ENCODE measurements around the gene SLF2. TPM values are rescaled to one million over a fixed set of nuclear protein-coding genes. Genes with fewer than 3 reads are reported as not detected.

SLF2 gene
- total and polyA plus RNA-seq, 2 of the 13 experiments (the other 11 are each of a cell fraction or from before 2014, with no cell fraction given), result 12.2 to 48.1 TPM

- TF ChIP-seq, protein P1, sequence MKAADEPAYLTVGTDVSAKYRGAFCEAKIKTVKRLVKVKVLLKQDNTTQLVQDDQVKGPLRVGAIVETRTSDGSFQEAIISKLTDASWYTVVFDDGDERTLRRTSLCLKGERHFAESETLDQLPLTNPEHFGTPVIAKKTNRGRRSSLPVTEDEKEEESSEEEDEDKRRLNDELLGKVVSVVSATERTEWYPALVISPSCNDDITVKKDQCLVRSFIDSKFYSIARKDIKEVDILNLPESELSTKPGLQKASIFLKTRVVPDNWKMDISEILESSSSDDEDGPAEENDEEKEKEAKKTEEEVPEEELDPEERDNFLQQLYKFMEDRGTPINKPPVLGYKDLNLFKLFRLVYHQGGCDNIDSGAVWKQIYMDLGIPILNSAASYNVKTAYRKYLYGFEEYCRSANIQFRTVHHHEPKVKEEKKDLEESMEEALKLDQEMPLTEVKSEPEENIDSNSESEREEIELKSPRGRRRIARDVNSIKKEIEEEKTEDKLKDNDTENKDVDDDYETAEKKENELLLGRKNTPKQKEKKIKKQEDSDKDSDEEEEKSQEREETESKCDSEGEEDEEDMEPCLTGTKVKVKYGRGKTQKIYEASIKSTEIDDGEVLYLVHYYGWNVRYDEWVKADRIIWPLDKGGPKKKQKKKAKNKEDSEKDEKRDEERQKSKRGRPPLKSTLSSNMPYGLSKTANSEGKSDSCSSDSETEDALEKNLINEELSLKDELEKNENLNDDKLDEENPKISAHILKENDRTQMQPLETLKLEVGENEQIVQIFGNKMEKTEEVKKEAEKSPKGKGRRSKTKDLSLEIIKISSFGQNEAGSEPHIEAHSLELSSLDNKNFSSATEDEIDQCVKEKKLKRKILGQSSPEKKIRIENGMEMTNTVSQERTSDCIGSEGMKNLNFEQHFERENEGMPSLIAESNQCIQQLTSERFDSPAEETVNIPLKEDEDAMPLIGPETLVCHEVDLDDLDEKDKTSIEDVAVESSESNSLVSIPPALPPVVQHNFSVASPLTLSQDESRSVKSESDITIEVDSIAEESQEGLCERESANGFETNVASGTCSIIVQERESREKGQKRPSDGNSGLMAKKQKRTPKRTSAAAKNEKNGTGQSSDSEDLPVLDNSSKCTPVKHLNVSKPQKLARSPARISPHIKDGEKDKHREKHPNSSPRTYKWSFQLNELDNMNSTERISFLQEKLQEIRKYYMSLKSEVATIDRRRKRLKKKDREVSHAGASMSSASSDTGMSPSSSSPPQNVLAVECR (CRISPR knock-in tag; IDR thresholded peaks at IDR 0.05; ENCODE audit: borderline replicate concordance), result peak; percentile 69; the same call in 1 of the 2 replicates
- TF ChIP-seq RBAK (CRISPR knock-in tag; IDR thresholded peaks at IDR 0.05) (no peak), CEBPB (IDR thresholded peaks at IDR 0.05; ENCODE audit: borderline replicate concordance, low read depth, low read length) (no peak), ZNF772 (CRISPR knock-in tag; IDR thresholded peaks at IDR 0.05) (no peak), GABPB1 (CRISPR knock-in tag; IDR thresholded peaks at IDR 0.05) (peak; percentile 85; the same call in 1 of the 2 replicates), POLR2AphosphoS5 (IDR thresholded peaks at IDR 0.05; ENCODE audit: low read depth, low read length) (no peak), ZNF747 (CRISPR knock-in tag; IDR thresholded peaks at IDR 0.05; ENCODE audit: borderline replicate concordance) (no peak), PHF20 (CRISPR knock-in tag; IDR thresholded peaks at IDR 0.05) (no peak), SAP130 (CRISPR knock-in tag; IDR thresholded peaks at IDR 0.05; ENCODE audit: low read depth) (peak; percentile 4; the same call in 1 of the 2 replicates), YEATS2 (CRISPR knock-in tag; IDR thresholded peaks at IDR 0.05; ENCODE audit: borderline replicate concordance) (0 out of 2 replicates have a peak, but pooled peaks have one; percentile 3), SP1 (IDR thresholded peaks at IDR 0.05) (no peak), SP1 (CRISPR knock-in tag; IDR thresholded peaks at IDR 0.05) (no peak), KDM5A (IDR thresholded peaks at IDR 0.05; ENCODE audit: borderline replicate concordance, low read length) (peak; percentile 45; the same call in 1 of the 2 replicates), HHEX (CRISPR knock-in tag; IDR thresholded peaks at IDR 0.05) (no peak), NR2C2 (CRISPR knock-in tag; IDR thresholded peaks at IDR 0.05; ENCODE audit: borderline replicate concordance) (peak; percentile 73)
These were observed 74.9 kb downstream of the SLF2 start (continued) for GRCh38 chr10:100987685-100988049.

Measured in HepG2 (cell line).